ENCODE measurements around the gene NOP53. TPM values are rescaled to one million over a fixed set of nuclear protein-coding genes. Genes with fewer than 3 reads are reported as not detected.
"Not testable (repeated sequence)": the region's sequence is repeated elsewhere in the genome, so short reads cannot be mapped to it uniquely, and the experiment has no call there.

The NOP53 gene
- total RNA-seq, 6 donors from 2014 or later, result 261 to 432 (median 282) TPM

DNA sequence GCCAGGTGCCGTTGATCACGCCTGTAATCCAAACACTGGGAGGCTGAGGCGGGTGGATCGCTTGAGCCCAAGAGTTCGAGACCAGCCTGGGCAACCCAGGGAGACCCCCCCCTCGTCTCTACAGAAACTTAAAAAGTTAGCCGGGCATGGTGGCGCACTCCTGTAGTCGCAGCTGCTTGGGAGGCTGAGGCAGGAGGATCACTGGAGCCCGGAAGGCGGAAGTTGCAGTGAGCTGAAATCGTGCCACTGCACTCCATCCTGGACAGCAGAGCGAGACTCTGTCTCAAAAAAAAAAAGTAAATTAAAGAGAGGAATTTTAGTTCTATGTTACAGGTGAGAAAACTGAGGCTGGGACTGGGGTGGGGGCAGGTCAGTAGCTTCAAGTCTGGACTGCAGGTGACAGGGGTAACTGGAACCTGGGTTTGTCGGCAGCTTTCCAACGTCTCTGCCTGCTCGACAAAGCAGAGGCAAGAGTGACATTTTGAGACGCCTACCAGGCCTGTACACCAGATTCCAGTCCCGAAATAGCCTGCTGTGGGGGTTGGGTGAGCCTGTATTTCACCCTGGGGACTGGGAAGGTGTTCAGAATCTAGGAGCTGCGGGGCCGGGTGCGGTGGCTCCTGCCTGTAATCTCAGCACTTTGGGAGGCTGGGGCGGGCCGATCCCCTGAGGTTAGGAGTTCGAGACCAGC, 34.3 kb downstream of the NOP53 start:
- peak in 1 of 2 donors; percentile 69 for DNase-seq
- peak overlapping the region; percentile 76 to 97 (median 86) for H3K4me3 ChIP-seq
- peak in 1 of 2 donors; percentile 11 for ATAC-seq (ENCODE audit: low FRiP score in 2 of 2)
- 53 to 61% methylated on average over 19 to 24 of the region's 24 CpGs for WGBS, 2 donors
- TF ChIP-seq POLR2A (IDR thresholded peaks at IDR 0.05), result peak in 1 of 4 donors; percentile 19
- TF ChIP-seq POLR2AphosphoS5 (IDR thresholded peaks at IDR 0.05), result no peak
- peaks cover 4 to 43% (median 36%) of the 10 kb centered on the region in 4 donors for H3K36me3 ChIP-seq
- H3K4me1 ChIP-seq, result peaks cover 40 to 45% (median 41%) of the 10 kb centered on the region in 4 donors
- H3K9me3 ChIP-seq, result no peaks in the 10 kb centered on the region
- peak overlapping the region; percentile 91 to 99 (median 97) for H3K27ac ChIP-seq
- no peaks in the 10 kb centered on the region for H3K27me3 ChIP-seq

DNA sequence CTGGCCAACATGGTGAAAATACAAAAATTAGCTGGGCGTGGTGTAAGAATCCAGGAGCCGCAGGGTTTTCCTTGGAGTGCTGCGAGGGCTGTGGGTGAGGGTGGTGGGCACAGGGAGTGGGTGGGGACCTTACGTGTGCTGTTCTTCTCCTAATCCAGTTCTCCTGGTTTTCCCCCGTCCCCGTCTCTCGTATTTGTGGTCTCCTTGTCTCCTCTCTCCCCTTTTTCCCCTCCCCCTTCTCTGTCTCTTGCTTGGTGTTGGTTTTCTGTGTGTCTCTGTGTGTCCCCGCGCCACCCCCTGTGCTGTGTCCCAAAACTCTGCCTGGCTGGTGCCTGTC, 34.8 kb downstream of the NOP53 start:
- H3K36me3 ChIP-seq, result peaks cover 4 to 48% (median 41%) of the 10 kb centered on the region in 4 donors
- no peak for ATAC-seq (ENCODE audit: low FRiP score in 2 of 2)
- H3K4me1 ChIP-seq, result peaks cover 40 to 45% (median 41%) of the 10 kb centered on the region in 4 donors
- DNase-seq, result no peak
- peak overlapping the region; percentile 7 to 97 (median 86) for H3K4me3 ChIP-seq
- H3K27me3 ChIP-seq, result no peaks in the 10 kb centered on the region
- TF ChIP-seq POLR2A (IDR thresholded peaks at IDR 0.05) (no peak), POLR2AphosphoS5 (IDR thresholded peaks at IDR 0.05) (no peak)
- WGBS, 2 donors, result 72 to 74% methylated on average over 9 of the region's 9 CpGs
- H3K9me3 ChIP-seq, result no peaks in the 10 kb centered on the region
- peak overlapping the region; percentile 56 to 99 (median 97) for H3K27ac ChIP-seq

DNA sequence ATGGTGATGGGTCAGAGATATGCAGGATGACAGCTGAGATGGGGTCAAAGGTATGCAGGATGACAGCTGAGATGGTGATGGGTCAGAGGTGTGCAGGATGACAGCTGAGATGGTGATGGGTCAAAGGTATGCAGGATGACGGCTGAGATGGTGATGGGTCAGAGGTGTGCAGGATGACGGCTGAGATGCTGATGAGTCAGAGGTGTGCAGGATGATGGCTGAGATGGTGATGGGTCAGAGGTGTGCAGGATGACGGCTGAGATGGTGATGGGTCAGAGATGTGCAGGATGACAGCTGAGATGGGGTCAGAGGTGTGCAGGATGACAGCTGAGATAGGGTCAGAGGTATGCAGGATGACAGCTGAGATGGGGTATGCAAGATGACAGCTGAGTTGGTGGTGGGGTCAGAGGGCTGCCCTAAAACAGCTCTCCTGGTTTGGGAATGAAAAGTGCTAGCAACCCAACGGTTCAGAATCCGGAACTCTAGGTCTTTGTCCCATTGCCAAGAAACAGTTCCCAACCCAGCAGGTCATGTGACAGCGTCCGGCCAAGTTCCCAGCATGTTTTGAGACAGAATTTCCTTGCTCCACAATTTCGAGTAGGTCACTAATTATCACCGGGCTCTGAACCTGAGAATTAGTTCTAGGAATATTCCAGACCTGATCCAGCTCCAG, 36.4 kb downstream of the NOP53 start:
- H3K36me3 ChIP-seq, result peaks cover 5 to 62% (median 52%) of the 10 kb centered on the region in 4 donors
- ATAC-seq (ENCODE audit: low FRiP score in 2 of 2), result no peak
- H3K27ac ChIP-seq, result peak overlapping the region in 3 of 4 donors; percentile 15 to 98 (median 96)
- peak in 1 of 2 donors; percentile 43 for DNase-seq
- peaks cover 37 to 45% (median 41%) of the 10 kb centered on the region in 4 donors for H3K4me1 ChIP-seq
- no peaks in the 10 kb centered on the region for H3K9me3 ChIP-seq
- no peaks in the 10 kb centered on the region for H3K27me3 ChIP-seq
- H3K4me3 ChIP-seq, result no peak overlapping the region
- no peak for TF ChIP-seq POLR2A (IDR thresholded peaks at IDR 0.05)
- TF ChIP-seq EP300 (IDR thresholded peaks at IDR 0.05), result no peak
- TF ChIP-seq, protein P1, sequence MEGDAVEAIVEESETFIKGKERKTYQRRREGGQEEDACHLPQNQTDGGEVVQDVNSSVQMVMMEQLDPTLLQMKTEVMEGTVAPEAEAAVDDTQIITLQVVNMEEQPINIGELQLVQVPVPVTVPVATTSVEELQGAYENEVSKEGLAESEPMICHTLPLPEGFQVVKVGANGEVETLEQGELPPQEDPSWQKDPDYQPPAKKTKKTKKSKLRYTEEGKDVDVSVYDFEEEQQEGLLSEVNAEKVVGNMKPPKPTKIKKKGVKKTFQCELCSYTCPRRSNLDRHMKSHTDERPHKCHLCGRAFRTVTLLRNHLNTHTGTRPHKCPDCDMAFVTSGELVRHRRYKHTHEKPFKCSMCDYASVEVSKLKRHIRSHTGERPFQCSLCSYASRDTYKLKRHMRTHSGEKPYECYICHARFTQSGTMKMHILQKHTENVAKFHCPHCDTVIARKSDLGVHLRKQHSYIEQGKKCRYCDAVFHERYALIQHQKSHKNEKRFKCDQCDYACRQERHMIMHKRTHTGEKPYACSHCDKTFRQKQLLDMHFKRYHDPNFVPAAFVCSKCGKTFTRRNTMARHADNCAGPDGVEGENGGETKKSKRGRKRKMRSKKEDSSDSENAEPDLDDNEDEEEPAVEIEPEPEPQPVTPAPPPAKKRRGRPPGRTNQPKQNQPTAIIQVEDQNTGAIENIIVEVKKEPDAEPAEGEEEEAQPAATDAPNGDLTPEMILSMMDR (IDR thresholded peaks at IDR 0.05), result no peak
- no peak for TF ChIP-seq POLR2AphosphoS5 (IDR thresholded peaks at IDR 0.05)
- 60 to 63% methylated on average over 5 to 9 of the region's 9 CpGs for WGBS, 2 donors

DNA sequence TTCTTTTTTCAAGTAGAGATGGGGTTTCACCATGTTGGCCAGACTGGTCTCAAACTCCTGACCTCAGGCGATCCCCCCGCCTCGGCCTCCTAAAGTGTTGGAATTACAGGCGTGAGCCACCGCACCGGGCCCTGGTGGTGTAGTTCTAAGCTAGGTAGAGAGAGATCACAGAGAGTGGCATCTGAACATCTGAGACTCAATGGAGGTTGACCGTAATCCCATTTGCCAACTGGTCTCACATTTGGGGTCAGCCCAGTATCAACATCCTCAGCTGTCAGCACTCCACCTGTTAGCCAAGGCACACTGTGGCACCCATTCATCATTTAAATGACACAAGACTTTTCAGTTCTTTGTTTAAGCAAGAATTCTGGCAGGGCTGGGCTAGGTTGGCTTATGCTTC, 41.2 kb downstream of the NOP53 start:
- Histone ChIP-seq H3K27me3 (no peaks in the 10 kb centered on the region), H3K9me3 (no peaks in the 10 kb centered on the region), H3K27ac (no peak overlapping the region), H3K4me3 (no peak overlapping the region), H3K4me1 (peaks cover 8 to 15% (median 9%) of the 10 kb centered on the region in 4 donors), H3K36me3 (peaks cover 9 to 66% (median 44%) of the 10 kb centered on the region in 4 donors)
- TF ChIP-seq EP300 (IDR thresholded peaks at IDR 0.05) (no peak), POLR2AphosphoS5 (IDR thresholded peaks at IDR 0.05) (no peak), POLR2A (IDR thresholded peaks at IDR 0.05) (no peak)
- TF ChIP-seq, protein P1 (IDR thresholded peaks at IDR 0.05), result no peak
- no peak for ATAC-seq (ENCODE audit: low FRiP score in 2 of 2)
- 97 to 100% methylated on average over 6 to 7 of the region's 7 CpGs for WGBS, 2 donors
- DNase-seq, result no peak

DNA sequence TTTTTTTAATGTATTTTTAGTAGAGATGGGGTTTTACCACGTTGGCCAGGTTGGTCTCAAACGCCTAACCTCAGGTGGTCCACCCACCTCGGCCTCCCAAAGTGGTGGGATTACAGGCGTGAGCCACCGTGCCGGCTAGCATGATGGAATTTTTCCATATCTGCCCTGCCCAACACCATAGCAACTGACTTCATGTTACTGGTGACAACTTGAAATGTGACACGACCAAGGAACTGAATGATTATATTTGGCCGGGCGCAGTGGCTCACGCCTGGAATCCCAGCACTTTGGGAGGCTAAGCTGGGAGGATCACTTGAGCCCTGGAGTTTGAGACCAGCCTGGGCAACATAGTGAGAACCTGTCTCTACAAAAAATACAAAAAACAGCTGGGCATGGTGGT, 42.0 kb downstream of the NOP53 start:
- H3K36me3 ChIP-seq, result peaks cover 9 to 60% (median 36%) of the 10 kb centered on the region in 4 donors
- WGBS, 2 donors, result 86 to 89% methylated on average over 10 of the region's 10 CpGs

DNA sequence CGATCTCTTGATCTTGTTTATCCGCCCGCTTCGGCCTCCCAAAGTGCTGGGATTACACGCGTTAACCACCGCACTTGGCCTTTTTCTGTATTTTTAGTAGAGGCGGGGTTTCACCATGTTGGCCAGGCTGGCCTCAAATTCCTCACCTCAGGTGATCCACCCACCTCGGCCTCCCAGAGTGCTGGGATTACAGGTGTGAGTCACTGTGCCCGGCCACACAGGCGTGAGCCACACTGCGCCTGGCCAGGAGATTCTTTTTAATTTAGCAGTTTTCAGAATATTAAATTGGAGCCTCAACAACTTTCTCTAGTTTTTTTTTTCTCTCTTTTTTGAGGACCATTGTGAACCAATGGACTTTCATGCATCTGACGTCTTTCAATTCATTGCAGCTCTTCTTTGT, 44.5 kb downstream of the NOP53 start:
- not testable (repeated sequence) for H3K9me3 ChIP-seq; H3K27me3 ChIP-seq; H3K4me3 ChIP-seq; ATAC-seq (ENCODE audit: low FRiP score in 2 of 2); H3K27ac ChIP-seq; H3K4me1 ChIP-seq; DNase-seq
- 90 to 93% methylated on average over 13 of the region's 13 CpGs for WGBS, 2 donors
- peaks cover 5 to 35% (median 14%) of the 10 kb centered on the region in 4 donors for H3K36me3 ChIP-seq

More for the DNA sequence above, 42.0 kb downstream of the NOP53 start:
- H3K27ac ChIP-seq; H3K4me3 ChIP-seq; H3K4me1 ChIP-seq; ATAC-seq (ENCODE audit: low FRiP score in 2 of 2); H3K9me3 ChIP-seq; H3K27me3 ChIP-seq; DNase-seq: not testable (repeated sequence)
